LoVo (cell line): Measurements from ENCODE around the gene FUBP3.
"Not testable (repeated sequence)": the region's sequence is repeated elsewhere in the genome, so short reads cannot be mapped to it uniquely, and the experiment has no call there.

Source experiments
- DNase-seq: peaks from one replicate; pipeline ENCODE4 v3.0.0-alpha.2; 2016; ENCODE audit warnings: low spot score

The FUBP3 gene

DNA sequence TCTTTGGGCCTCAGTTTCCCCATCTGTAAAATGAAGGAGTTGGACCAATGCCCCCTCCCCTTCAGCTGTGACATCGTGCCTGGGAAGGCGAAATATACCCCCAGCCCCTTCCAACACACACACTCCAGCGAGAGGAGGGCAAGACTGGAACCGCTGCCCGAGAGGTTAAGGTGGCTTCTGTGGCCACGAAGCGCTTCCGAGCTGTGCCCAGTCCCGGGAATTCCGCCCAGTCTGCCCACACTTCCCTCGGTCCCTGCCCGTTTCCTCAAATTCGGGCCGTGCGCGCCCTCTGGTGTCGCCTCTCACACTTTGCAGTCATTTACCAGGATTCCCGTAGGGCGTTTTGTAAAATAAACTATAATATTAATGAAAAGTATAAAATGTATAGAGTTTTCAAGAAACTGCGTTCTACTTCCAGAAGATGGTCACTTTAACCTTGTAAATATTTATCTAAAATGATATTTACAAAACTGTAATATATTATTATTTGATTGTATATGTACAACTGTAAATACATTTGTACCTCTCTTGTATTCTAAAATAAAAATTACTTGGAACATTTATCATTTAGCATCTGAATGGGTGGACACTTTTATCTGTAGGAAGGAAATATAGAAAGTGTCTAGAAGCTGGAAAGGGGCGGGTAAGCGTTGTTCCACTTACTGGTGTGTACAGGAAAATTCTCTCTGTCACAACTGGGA is 103.2 kb downstream of the FUBP3 start:
- peak; percentile 92 for DNase-seq

DNA sequence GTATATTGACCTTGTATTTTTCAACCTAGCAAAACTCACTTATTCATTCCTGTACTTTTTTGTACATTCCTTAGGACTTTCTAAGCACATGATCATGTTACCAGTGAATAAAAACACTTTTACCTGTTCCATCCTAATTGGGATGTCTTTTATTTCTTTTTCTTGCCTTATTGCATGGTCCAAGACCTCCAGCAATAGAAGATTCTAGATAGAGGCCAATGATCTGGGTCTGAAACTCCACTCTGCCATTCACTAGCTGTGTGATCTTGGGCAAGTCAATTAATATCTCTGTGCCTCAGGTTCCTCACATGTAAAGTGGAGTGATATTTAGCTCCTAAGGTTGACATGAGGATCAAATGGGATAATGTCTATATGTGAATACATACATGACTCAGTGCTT is 105.7 kb downstream of the FUBP3 start:
- DNase-seq: no peak

DNA sequence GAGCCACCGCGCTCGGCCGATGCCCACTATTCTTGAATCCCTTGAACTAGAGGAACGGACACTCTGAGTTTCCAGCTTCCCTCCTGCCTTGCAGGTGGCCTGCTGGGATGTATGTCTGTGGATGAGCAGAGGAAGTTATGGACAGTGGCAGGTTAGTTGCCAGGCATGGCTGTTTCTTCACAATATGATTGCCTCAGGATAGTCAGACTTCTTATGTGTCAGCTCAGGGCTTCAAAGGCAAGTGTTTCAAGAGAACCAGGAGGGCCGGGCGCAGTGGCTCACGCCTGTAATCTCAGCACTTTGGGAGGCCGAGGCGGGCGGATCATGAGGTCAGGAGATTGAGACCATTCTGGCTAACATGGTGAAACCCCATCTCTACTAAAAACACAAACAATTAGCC is 106.6 kb downstream of the FUBP3 start:
- not testable (repeated sequence) for DNase-seq

DNA sequence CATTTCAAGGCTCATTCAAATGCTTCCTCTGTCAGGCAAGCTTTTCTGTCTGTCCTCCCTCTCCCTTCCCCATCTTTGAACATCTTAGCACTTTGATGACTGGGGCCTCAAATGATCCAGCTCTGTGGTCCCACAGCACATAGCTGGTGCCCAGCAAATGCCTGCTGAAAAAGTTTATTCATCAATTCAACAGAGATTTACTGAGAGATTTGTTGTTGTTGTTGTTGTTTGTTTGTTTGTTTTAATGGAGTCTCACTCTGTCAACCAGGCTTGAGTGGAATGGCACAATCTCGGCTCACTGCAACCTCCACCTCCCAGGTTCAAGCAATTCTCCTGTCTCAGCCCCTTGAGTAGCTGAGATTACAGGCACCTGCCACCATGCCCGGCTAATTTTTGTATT is 108.2 kb downstream of the FUBP3 start:
- DNase-seq: no peak
